Lower lobe of right lung (tissue), 2 donors: ENCODE measurements around the gene SULF2. TPM values are rescaled to one million over a fixed set of nuclear protein-coding genes. Genes with fewer than 3 reads are reported as not detected.

ENCODE experiments used
- ATAC-seq, 2 donors: fragments of 200-7000 bp; cut with Tn5 transposase; one replicate each; pipeline ENCODE4 v1.9.1; 2020 to 2022; ENCODE audit warnings: mild to moderate bottlenecking in 2 of 2, moderate library complexity in 2 of 2
- DNase-seq: peaks from one replicate; pipeline ENCODE4 v3.0.0-alpha.2; 2020
- H3K27ac ChIP-seq: fragments of 200-600 bp; one replicate; pipeline ENCODE4 v1.8.0; 2022
- H3K27me3 ChIP-seq: fragments of 200-600 bp; one replicate; pipeline ENCODE4 v1.8.0; 2022; ENCODE audit warnings: low read depth
- H3K36me3 ChIP-seq: fragments of 200-600 bp; one replicate; pipeline ENCODE4 v1.8.0; 2022; ENCODE audit warnings: mild to moderate bottlenecking
- H3K4me1 ChIP-seq: fragments of 200-600 bp; one replicate; pipeline ENCODE4 v1.8.0; 2022
- H3K4me3 ChIP-seq: fragments of 200-600 bp; one replicate; pipeline ENCODE4 v1.8.0; 2022; ENCODE audit warnings: mild to moderate bottlenecking
- H3K9me3 ChIP-seq: fragments of 200-600 bp; one replicate; pipeline ENCODE4 v1.8.0; 2022
- CTCF ChIP-seq: fragments of 200-600 bp; IDR thresholded peaks from one replicate; pipeline ENCODE4 v1.8.0; 2022; ENCODE audit warnings: antibody characterized with exemption, mild to moderate bottlenecking
- intact Hi-C: fragments of 100-400 bp; cut with DNase I; formaldehyde crosslinking; loops from one replicate; pipeline ENCODE4 v1.11.0; 2022
- total RNA-seq: library from RNA; stranded (reverse); fragmentation: NEBNext Ultra II Directional; extraction: Animal tissue kit (Norgen Biotek cat#: 25700); gene quantifications from one replicate; pipeline ENCODE4 v1.2.1, GENCODE V29; 2021
- donor health status: DM: no; HTN: yes; CAD: no; lungs with severe emphysema.

The SULF2 gene
- total RNA-seq, 1 donor from 2014 or later, result 34.6 TPM

GRCh38 chr20:47618479-47618878 lies 166.8 kb downstream of the SULF2 start:
- no peak for TF ChIP-seq CTCF
- Histone ChIP-seq H3K4me3 (no peak overlapping the region), H3K4me1 (peaks cover 3% of the 10 kb centered on the region), H3K9me3 (no peaks in the 10 kb centered on the region), H3K27me3 (no peaks in the 10 kb centered on the region), H3K36me3 (peaks cover 15% of the 10 kb centered on the region), H3K27ac (no peak overlapping the region)
- DNase-seq, result no peak
- intact Hi-C loops, result no loop called here
- ATAC-seq, result no peak

GRCh38 chr20:47614703-47615309 lies 170.5 kb downstream of the SULF2 start:
- Histone ChIP-seq H3K27ac (no peak overlapping the region), H3K9me3 (no peaks in the 10 kb centered on the region), H3K4me3 (no peak overlapping the region), H3K36me3 (no peaks in the 10 kb centered on the region), H3K4me1 (peaks cover 17% of the 10 kb centered on the region), H3K27me3 (no peaks in the 10 kb centered on the region)
- DNase-seq, result no peak
- intact Hi-C loops, result no loop called here
- ATAC-seq, result no peak
- no peak for TF ChIP-seq CTCF

- H3K36me3 ChIP-seq, result no peaks in the 10 kb centered on the region
- no peaks in the 10 kb centered on the region for H3K9me3 ChIP-seq
- ATAC-seq (no peak), DNase-seq (no peak)
- no peak for TF ChIP-seq CTCF
- H3K4me1 ChIP-seq, result peaks cover 23% of the 10 kb centered on the region
- intact Hi-C loops, result no loop called here
- H3K4me3 ChIP-seq, result no peak overlapping the region
- no peak overlapping the region for H3K27ac ChIP-seq
- H3K27me3 ChIP-seq, result no peaks in the 10 kb centered on the region
Measured at GRCh38 chr20:47612670-47613069, 172.6 kb downstream of the SULF2 start.

- H3K4me3 ChIP-seq, result no peak overlapping the region
- intact Hi-C loops, result no loop called here
- H3K27ac ChIP-seq, result no peak overlapping the region
- no peaks in the 10 kb centered on the region for H3K27me3 ChIP-seq
- ATAC-seq (no peak), DNase-seq (no peak)
- no peaks in the 10 kb centered on the region for H3K9me3 ChIP-seq
- no peak for TF ChIP-seq CTCF
- peaks cover 32% of the 10 kb centered on the region for H3K4me1 ChIP-seq
- no peaks in the 10 kb centered on the region for H3K36me3 ChIP-seq
Measured at GRCh38 chr20:47611785-47612184, 173.5 kb downstream of the SULF2 start.

GRCh38 chr20:47610945-47611250 lies 174.4 kb downstream of the SULF2 start:
- DNase-seq (no peak), ATAC-seq (no peak)
- no peak overlapping the region for H3K4me3 ChIP-seq
- H3K27ac ChIP-seq, result peak overlapping the region; percentile 38
- H3K4me1 ChIP-seq, result peaks cover 40% of the 10 kb centered on the region
- no peaks in the 10 kb centered on the region for H3K9me3 ChIP-seq
- TF ChIP-seq CTCF, result no peak
- intact Hi-C loops, result no loop called here
- no peaks in the 10 kb centered on the region for H3K27me3 ChIP-seq
- no peaks in the 10 kb centered on the region for H3K36me3 ChIP-seq
